CD4-positive, CD25-positive, alpha-beta regulatory T cell (primary cell): ENCODE data around the gene UCN. TPM values are rescaled to one million over a fixed set of nuclear protein-coding genes. Genes with fewer than 3 reads are reported as not detected.
"Not testable (repeated sequence)": the region's sequence is repeated elsewhere in the genome, so short reads cannot be mapped to it uniquely, and the experiment has no call there.

Experiments used
- ATAC-seq, 2 donors: fragments of 150-1000 bp; cut with Tn5 transposase; one replicate each; pipeline ENCODE4 v1.10.0; 2021; ENCODE audit warnings: low read depth in 2 of 2, moderate number of reproducible peaks in 2 of 2, moderate library complexity in 1 of 2
- DNase-seq, 3 donors: peaks; one replicate each; pipeline versions ENCODE4 v3.0.0 to v3.0.0-alpha.2; 2012 to 2022; ENCODE audit warnings: mixed read lengths in 1 of 3
- H3K27ac ChIP-seq: one replicate; pipeline ENCODE4 v1.7.0; 2013; ENCODE audit warnings: mild to moderate bottlenecking, low read length; ENCODE audit not compliant: insufficient read depth, poor library complexity, severe bottlenecking
- H3K27me3 ChIP-seq: one replicate; pipeline ENCODE4 v1.7.0; 2013; ENCODE audit warnings: low read length; ENCODE audit not compliant: control insufficient read depth, insufficient read depth
- H3K36me3 ChIP-seq: one replicate; pipeline ENCODE4 v1.7.0; 2013; ENCODE audit warnings: mild to moderate bottlenecking, low read length, moderate library complexity; ENCODE audit not compliant: control insufficient read depth, insufficient read depth
- H3K4me1 ChIP-seq: 2 replicates; pipeline ENCODE4 v1.7.0; 2013; ENCODE audit warnings: mild to moderate bottlenecking, low read length; ENCODE audit not compliant: insufficient read depth, control insufficient read depth, poor library complexity, severe bottlenecking
- H3K4me3 ChIP-seq: one replicate; pipeline ENCODE4 v1.7.0; 2013; ENCODE audit warnings: low read depth, mild to moderate bottlenecking, low read length, moderate library complexity
- H3K9me3 ChIP-seq, 2 experiments: 1 replicate in 1 of 2; 2 replicates in 1 of 2; pipeline ENCODE4 v1.7.0; 2013; ENCODE audit warnings: low read length in 2 of 2, mild to moderate bottlenecking in 1 of 2, moderate library complexity in 1 of 2; ENCODE audit not compliant: control insufficient read depth in 2 of 2
- H3K27ac Mint-ChIP-seq, 3 donors: one replicate each; pipeline ENCODE4 v1.8.0; 2020 to 2022; ENCODE audit warnings: mild to moderate bottlenecking in 3 of 3, mixed read lengths in 3 of 3, moderate library complexity in 2 of 3
- H3K27me3 Mint-ChIP-seq: one replicate; pipeline ENCODE4 v1.8.0; 2022; ENCODE audit warnings: mild to moderate bottlenecking, mixed read lengths
- H3K36me3 Mint-ChIP-seq: one replicate; pipeline ENCODE4 v1.8.0; 2020; ENCODE audit warnings: mixed read lengths
- H3K4me1 Mint-ChIP-seq, 4 donors: one replicate each; pipeline ENCODE4 v1.8.0; 2020 to 2022; ENCODE audit warnings: mixed read lengths in 4 of 4, mild to moderate bottlenecking in 1 of 4
- H3K4me3 Mint-ChIP-seq, 4 donors: one replicate each; pipeline ENCODE4 v1.8.0; 2020 to 2022; ENCODE audit warnings: mild to moderate bottlenecking in 4 of 4, mixed read lengths in 4 of 4, moderate library complexity in 3 of 4
- H3K9me3 Mint-ChIP-seq, 7 donors: one replicate each; pipeline ENCODE4 v1.8.0; 2020 to 2022; ENCODE audit warnings: mixed read lengths in 7 of 7, mild to moderate bottlenecking in 3 of 7, moderate library complexity in 2 of 7
- polyA plus RNA-seq, 4 donors: library from polyadenylated mRNA; unstranded; fragments of 300-500 nt; fragmentation: Illumina TruSeq; gene quantifications; one replicate each; pipeline ENCODE4 v1.2.3, GENCODE V29; 2021
- total RNA-seq: library from RNA; stranded (reverse); gene quantifications from one replicate; pipeline ENCODE4 v1.2.3, GENCODE V29; 2022

Gene UCN
- total RNA-seq, result 2.2 TPM
- under 1 TPM in 3 of 4 donors, not detected in 1; 0.24 to 0.79 (median 0.32) TPM for polyA plus RNA-seq

DNA sequence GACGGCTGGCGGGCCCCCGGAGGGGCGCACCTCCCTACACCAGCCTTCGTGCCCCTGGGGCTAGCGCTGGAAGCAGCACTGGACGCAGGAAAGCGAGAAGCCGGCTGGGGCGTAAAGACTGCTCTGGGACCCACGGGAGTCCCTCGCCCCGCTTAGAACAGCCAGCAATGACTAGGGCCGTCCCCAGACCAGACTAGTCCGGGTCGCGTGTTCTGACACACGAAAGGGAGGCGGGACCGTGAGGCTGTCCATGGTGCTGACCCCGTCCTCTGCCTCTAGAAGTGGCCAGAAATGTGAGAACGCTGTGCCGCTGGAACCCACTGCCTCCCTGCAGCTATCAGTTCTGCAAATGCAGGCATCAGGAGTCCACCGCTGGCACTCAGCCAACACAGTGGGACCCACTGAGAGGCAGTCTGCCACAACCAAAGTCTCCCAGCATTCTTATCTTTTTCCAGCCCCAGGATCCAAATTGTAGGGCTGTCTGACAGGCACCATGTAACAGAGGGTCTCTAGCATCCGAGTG lies at the start of gene UCN:
UCN (minus strand) TSS at position 87 of the 523 bp plus-strand sequence. CDS start 550 bp downstream, outside the sequence.
- H3K27ac Mint-ChIP-seq, result no peak within 1 kb of the TSS
- Histone ChIP-seq H3K9me3 (no peaks in the 10 kb centered on the region), H3K27me3 (no peaks in the 10 kb centered on the region), H3K4me1 (peaks cover 18% of the 10 kb centered on the region), H3K36me3 (peaks cover 4% of the 10 kb centered on the region), H3K27ac (no peak within 1 kb of the TSS), H3K4me3 (no peak within 1 kb of the TSS)
- no peak for ATAC-seq
- peaks cover 27% of the 10 kb centered on the region for H3K36me3 Mint-ChIP-seq
- no peak for DNase-seq
- no peaks in the 10 kb centered on the region for H3K9me3 Mint-ChIP-seq
- peaks cover 0 to 13% (median 5%) of the 10 kb centered on the region in 4 donors for H3K4me1 Mint-ChIP-seq
- H3K27me3 Mint-ChIP-seq, result peaks cover 17% of the 10 kb centered on the region
- peak within 1 kb of the TSS in 2 of 4 donors; percentile 54 to 67 for H3K4me3 Mint-ChIP-seq

DNA sequence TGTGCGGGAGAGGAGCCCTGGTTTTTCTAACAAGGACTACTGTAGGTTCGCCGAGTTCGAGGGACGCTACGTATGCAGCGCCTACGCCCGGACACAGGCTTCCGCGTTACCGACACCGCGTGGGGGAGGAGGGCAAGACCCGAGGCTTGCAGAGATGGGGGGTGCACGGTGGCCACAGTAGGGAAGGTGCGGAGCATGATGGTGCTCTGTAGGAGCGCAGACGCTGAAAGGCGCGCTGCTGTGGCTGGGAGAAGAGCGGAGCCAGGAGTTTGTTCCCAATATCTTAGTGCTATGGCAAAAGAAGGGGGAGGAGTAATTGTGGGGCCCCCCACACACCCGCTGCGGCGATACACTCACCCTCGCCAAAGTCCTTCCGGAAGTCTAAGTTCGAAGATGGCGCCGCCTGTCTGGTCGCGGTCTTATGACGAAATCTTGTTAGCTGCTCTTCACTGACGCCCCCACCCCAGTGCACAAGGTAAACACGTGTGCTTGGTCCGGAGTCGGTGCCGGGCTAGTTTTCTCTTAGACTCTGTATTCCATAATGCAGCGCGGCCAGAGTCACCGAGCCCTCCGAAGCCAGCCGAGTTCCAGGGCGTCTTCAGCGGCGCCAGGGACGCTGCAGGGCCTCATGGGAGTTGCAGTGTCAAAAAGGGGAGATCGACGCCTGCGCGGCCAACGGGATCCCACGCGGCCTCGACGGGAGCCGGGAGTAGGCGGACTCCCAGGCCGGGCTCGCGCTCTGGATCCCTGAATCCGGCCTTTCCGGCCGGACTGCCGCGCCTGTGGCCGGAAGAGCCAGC lies 48.3 kb upstream of the UCN start, which contains the start of gene GTF3C2:
GTF3C2 (minus strand) TSS at position 383 of the 800 bp plus-strand sequence. CDS start 13,210 bp downstream, outside the sequence.
- Mint-ChIP-seq H3K9me3 (no peaks in the 10 kb centered on the region), H3K27ac (peak within 1 kb of the TSS; percentile 100), H3K4me1 (peaks cover 22 to 64% (median 47%) of the 10 kb centered on the region in 4 donors), H3K4me3 (peak within 1 kb of the TSS; percentile 95 to 100 (median 99)), H3K27me3 (peaks cover 7% of the 10 kb centered on the region), H3K36me3 (peaks cover 7% of the 10 kb centered on the region)
- Histone ChIP-seq H3K4me3 (peak within 1 kb of the TSS; percentile 96), H3K27ac (peak within 1 kb of the TSS; percentile 92), H3K9me3 (no peaks in the 10 kb centered on the region), H3K4me1 (peaks cover 51% of the 10 kb centered on the region), H3K27me3 (no peaks in the 10 kb centered on the region), H3K36me3 (no peaks in the 10 kb centered on the region)
- ATAC-seq (peak; percentile 83), DNase-seq (peak; percentile 90 to 97 (median 94))

DNA sequence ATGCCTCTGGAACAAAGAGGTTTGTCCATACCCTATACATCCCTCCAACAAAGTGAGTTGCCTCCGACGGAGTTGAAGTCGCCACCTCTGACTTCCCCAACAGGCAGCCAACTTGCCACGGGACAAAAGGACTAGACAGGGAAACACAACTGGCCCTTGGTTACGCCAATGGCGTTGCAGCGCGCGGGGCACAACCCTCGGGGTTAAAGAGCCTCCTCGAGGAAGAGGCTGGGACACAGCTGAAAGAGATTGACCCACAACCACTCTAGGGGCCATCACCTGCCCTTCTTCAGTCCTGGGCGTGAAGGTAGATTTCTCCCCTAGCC lies 47.8 kb upstream of the UCN start:
- H3K36me3 Mint-ChIP-seq, result peaks cover 7% of the 10 kb centered on the region
- Histone ChIP-seq H3K27ac (peak overlapping the region; percentile 92), H3K9me3 (no peaks in the 10 kb centered on the region), H3K27me3 (no peaks in the 10 kb centered on the region), H3K36me3 (no peaks in the 10 kb centered on the region), H3K4me3 (peak overlapping the region; percentile 96), H3K4me1 (peaks cover 54% of the 10 kb centered on the region)
- no peaks in the 10 kb centered on the region for H3K9me3 Mint-ChIP-seq
- peak overlapping the region; percentile 95 to 100 (median 99) for H3K4me3 Mint-ChIP-seq
- ATAC-seq (peak; percentile 2 to 10), DNase-seq (peak in 1 of 3 donors; percentile 45)
- H3K4me1 Mint-ChIP-seq, result peaks cover 23 to 68% (median 50%) of the 10 kb centered on the region in 4 donors
- H3K27me3 Mint-ChIP-seq, result peaks cover 7% of the 10 kb centered on the region
- H3K27ac Mint-ChIP-seq, result peak overlapping the region; percentile 100

DNA sequence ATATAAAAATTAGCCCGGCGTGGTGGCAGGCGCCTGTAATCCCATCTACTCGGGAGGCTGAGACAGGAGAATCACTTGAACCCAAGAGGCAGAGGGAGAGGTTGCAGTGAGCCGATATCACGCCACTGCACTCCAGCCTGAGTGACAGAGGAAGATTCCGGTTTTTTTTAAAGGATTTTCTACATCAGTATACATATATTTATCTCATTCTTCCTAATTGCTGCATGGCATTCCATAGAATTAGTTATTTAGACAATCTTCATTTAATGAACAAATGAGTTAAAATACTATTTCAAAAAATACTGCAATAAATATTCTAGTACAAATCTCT lies 46.3 kb upstream of the UCN start:
- peak overlapping the region; percentile 95 to 100 (median 99) for H3K4me3 Mint-ChIP-seq
- no peak for DNase-seq
- H3K27me3 Mint-ChIP-seq, result peaks cover 7% of the 10 kb centered on the region
- Histone ChIP-seq H3K9me3 (no peaks in the 10 kb centered on the region), H3K4me1 (peaks cover 54% of the 10 kb centered on the region), H3K27me3 (no peaks in the 10 kb centered on the region), H3K36me3 (peaks cover 3% of the 10 kb centered on the region), H3K27ac (no peak overlapping the region), H3K4me3 (no peak overlapping the region)
- no peak overlapping the region for H3K27ac Mint-ChIP-seq
- peaks cover 12% of the 10 kb centered on the region for H3K36me3 Mint-ChIP-seq
- H3K9me3 Mint-ChIP-seq, result no peaks in the 10 kb centered on the region
- H3K4me1 Mint-ChIP-seq, result peaks cover 23 to 77% (median 55%) of the 10 kb centered on the region in 4 donors
- ATAC-seq, result no peak

DNA sequence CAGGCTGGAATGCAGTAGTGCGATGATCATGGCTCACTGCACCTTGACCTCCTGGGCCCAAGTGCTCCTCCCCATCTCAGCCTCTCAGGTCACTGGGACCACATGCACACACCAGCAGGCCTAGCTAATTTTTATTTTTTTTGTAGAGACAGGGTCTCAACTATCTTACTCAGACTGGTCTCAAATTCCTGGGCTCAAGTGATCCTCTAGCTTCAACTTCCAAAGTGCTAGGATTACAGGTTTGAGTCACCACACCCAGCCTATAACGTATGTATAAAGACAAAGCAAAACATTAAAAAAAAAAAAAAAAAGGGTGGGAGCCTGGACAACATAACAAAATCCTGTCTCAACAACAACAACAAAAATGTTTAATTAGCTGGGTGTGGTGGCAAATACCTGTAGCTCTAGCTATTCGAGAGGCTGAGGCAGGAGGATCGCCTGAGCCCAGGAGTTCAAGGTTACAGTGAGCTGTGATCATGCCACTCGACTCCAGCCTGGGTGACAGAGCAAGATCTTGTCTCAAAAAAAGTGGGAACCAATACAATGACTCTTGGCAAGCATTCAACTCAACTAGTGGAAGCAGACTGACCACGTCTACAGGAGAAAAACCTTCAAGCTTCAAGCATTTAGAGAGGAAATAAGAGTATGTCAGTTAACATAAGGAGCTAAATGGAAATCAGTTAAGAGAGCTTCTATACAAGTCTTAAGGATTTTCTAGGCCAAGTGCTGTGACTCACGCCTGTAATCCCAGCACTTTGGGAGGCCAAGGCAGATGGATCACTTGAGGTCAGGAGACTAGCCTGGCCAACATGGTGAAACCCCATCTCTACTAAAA lies 45.7 kb upstream of the UCN start:
- ATAC-seq, result no peak
- H3K27ac ChIP-seq, result no peak overlapping the region
- peaks cover 3% of the 10 kb centered on the region for H3K36me3 ChIP-seq
- no peaks in the 10 kb centered on the region for H3K27me3 ChIP-seq
- H3K27me3 Mint-ChIP-seq, result peaks cover 7% of the 10 kb centered on the region
- peaks cover 54% of the 10 kb centered on the region for H3K4me1 ChIP-seq
- peak overlapping the region in 1 of 3 donors; percentile 66 for H3K27ac Mint-ChIP-seq
- H3K4me3 ChIP-seq, result no peak overlapping the region
- H3K4me3 Mint-ChIP-seq, result peak overlapping the region; percentile 68 to 100 (median 92)
- peaks cover 23 to 79% (median 56%) of the 10 kb centered on the region in 4 donors for H3K4me1 Mint-ChIP-seq
- no peaks in the 10 kb centered on the region for H3K9me3 ChIP-seq
- no peaks in the 10 kb centered on the region for H3K9me3 Mint-ChIP-seq
- no peak for DNase-seq
- peaks cover 16% of the 10 kb centered on the region for H3K36me3 Mint-ChIP-seq

DNA sequence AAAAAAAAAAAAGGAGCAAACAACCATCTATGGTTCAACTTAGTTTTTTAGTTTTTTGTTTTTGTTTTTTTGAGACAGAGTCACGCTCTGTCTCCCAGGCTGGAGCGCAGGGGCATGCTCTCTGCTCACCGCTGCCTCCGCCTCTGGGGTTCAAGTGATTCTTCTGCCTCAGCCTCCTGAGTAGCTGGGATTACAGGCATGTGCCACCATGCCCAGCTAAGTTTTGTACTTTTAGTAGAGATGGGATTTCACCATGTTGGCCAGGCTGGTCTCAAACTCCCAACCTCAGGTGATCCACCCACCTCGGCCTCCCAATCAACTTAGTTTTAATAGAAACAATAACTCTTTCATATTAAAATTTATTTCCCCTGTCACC lies 45.1 kb upstream of the UCN start:
- not testable (repeated sequence) for H3K9me3 ChIP-seq, ATAC-seq, H3K27ac Mint-ChIP-seq, H3K9me3 Mint-ChIP-seq, H3K27me3 Mint-ChIP-seq, H3K4me3 ChIP-seq, H3K36me3 ChIP-seq, H3K27ac ChIP-seq, H3K27me3 ChIP-seq, H3K4me3 Mint-ChIP-seq, DNase-seq
- Mint-ChIP-seq H3K36me3 (peaks cover 16% of the 10 kb centered on the region), H3K4me1 (peaks cover 22 to 78% (median 55%) of the 10 kb centered on the region in 4 donors)
- peaks cover 54% of the 10 kb centered on the region for H3K4me1 ChIP-seq

DNA sequence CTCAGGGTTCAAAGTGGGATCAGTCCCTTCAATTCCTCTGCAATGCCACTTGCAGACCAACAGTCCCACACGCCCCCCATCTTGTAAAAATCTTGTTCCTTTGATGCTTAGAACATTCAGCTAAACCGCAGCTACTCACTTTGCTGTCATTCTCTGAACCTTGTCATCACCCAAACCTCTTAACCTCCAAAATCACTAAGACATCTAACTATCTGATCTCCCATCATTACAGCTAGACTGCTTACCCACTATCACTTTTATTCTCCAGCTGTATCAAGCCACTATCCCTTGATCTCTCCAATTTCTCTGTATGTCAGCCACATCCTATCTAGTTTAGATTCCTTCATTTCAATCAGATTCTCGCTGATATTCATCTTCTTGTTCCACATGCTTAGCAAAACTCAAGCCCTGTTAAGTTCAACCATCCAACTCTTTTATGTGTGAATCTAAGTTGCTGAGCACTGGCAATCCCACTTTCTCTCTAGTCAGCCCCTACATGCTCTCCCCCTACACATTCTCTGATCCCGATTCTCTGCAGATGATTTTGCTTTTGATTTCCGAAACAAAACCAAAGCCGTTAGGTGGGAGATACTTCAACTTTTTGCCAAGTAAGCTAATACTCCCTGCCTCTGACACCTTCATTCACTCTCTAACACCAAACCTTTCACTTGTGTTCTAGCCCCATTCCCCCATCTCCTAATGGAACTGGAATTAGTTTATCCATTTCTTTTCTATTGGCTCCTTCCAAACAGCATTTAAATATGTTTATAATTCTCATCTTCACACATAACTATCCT lies 43.8 kb upstream of the UCN start:
- ATAC-seq, result no peak
- peaks cover 3% of the 10 kb centered on the region for H3K36me3 ChIP-seq
- Mint-ChIP-seq H3K9me3 (no peaks in the 10 kb centered on the region), H3K4me1 (peaks cover 14 to 78% (median 54%) of the 10 kb centered on the region in 4 donors), H3K4me3 (peak overlapping the region; percentile 5 to 53 (median 40)), H3K27me3 (peaks cover 5% of the 10 kb centered on the region), H3K27ac (peak overlapping the region; percentile 20 to 93 (median 44)), H3K36me3 (peaks cover 18% of the 10 kb centered on the region)
- DNase-seq, result peak in 1 of 3 donors; percentile 32
- H3K27me3 ChIP-seq, result no peaks in the 10 kb centered on the region
- H3K27ac ChIP-seq, result no peak overlapping the region
- H3K9me3 ChIP-seq, result no peaks in the 10 kb centered on the region
- peak overlapping the region; percentile 16 for H3K4me3 ChIP-seq
- H3K4me1 ChIP-seq, result peaks cover 44% of the 10 kb centered on the region
